Measurements from ENCODE around the gene LIPI. TPM values are rescaled to one million over a fixed set of nuclear protein-coding genes. Genes with fewer than 3 reads are reported as not detected.

Gene LIPI
- total and polyA plus RNA-seq, 2 experiments from 2014 or later = not detected

DNA sequence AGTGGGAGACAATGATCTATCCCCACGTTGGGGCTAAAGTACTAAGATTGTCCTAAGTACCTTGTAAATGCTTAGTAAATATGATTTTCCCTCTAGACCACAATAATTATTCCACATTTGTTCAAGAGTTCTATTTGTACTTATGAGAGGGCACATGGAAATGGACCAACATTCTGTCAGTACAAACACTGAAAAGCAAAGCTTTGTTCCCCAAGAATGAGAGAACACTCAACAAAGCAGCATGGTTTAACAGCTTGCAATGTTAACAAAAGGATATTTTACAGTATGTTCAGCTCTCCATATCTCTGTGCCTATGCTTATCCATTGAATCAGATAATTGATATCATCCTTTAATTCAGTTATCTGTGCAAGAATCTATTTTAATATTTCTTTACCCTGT, 40.6 kb upstream of the LIPI start:
- Histone ChIP-seq H3K79me2 (no peaks in the 10 kb centered on the region), H3K4me3 (no peak overlapping the region)

GRCh38 chr21:14245711-14246110, 35.0 kb upstream of the LIPI start:
- no peak overlapping the region for H3K4me2 ChIP-seq
- TF ChIP-seq CTCF (IDR thresholded peaks at IDR 0.05; ENCODE audit: poor library complexity) = no peak
- TF ChIP-seq EZH2phosphoT487 (IDR thresholded peaks at IDR 0.05; ENCODE audit: low read depth, severe bottlenecking, unreplicated experiment) = no peak
- TF ChIP-seq EZH2 (IDR thresholded peaks at IDR 0.05; ENCODE audit: borderline replicate concordance) = no peak
- H3K27ac ChIP-seq = no peak overlapping the region
- H3K9me2 ChIP-seq (replicated peaks; ENCODE audit: insufficient read depth) = no peaks in the 10 kb centered on the region
- no peaks in the 10 kb centered on the region for H3K9me3 ChIP-seq (ENCODE audit: low read depth)
- H4K20me1 ChIP-seq (ENCODE audit: insufficient read depth, poor library complexity, severe bottlenecking) = no peaks in the 10 kb centered on the region
- no peaks in the 10 kb centered on the region for H3K27me3 ChIP-seq
- no peak for DNase-seq (ENCODE audit: low spot score)
- no peaks in the 10 kb centered on the region for H3K79me2 ChIP-seq
- no peak overlapping the region for H2AFZ ChIP-seq
- no peaks in the 10 kb centered on the region for H3K36me3 ChIP-seq (replicated peaks; ENCODE audit: insufficient read depth, low read depth)
- H3K4me3 ChIP-seq = no peak overlapping the region
- peaks cover 11% of the 10 kb centered on the region for H3K4me1 ChIP-seq (ENCODE audit: insufficient read depth)

More for the DNA sequence above, 40.6 kb upstream of the LIPI start:
- Histone ChIP-seq H3K9me3 (ENCODE audit: low read depth) (no peaks in the 10 kb centered on the region), H3K36me3 (replicated peaks; ENCODE audit: insufficient read depth, low read depth) (no peaks in the 10 kb centered on the region), H3K9me2 (replicated peaks; ENCODE audit: insufficient read depth) (no peaks in the 10 kb centered on the region), H3K27me3 (no peaks in the 10 kb centered on the region), H3K4me1 (ENCODE audit: insufficient read depth) (no peaks in the 10 kb centered on the region), H4K20me1 (ENCODE audit: insufficient read depth, poor library complexity, severe bottlenecking) (no peaks in the 10 kb centered on the region), H2AFZ (no peak overlapping the region), H3K4me2 (no peak overlapping the region), H3K27ac (no peak overlapping the region)
- DNase-seq (ENCODE audit: low spot score) = no peak
- TF ChIP-seq EZH2 (IDR thresholded peaks at IDR 0.05; ENCODE audit: borderline replicate concordance) = no peak
- no peak for TF ChIP-seq EZH2phosphoT487 (IDR thresholded peaks at IDR 0.05; ENCODE audit: low read depth, severe bottlenecking, unreplicated experiment)
- TF ChIP-seq CTCF (IDR thresholded peaks at IDR 0.05; ENCODE audit: poor library complexity) = no peak
- WGBS (ENCODE audit: low lambda C conversion rate, missing lambda C conversion rate) = 35% methylated on average over 1 of the region's 1 CpG

DNA sequence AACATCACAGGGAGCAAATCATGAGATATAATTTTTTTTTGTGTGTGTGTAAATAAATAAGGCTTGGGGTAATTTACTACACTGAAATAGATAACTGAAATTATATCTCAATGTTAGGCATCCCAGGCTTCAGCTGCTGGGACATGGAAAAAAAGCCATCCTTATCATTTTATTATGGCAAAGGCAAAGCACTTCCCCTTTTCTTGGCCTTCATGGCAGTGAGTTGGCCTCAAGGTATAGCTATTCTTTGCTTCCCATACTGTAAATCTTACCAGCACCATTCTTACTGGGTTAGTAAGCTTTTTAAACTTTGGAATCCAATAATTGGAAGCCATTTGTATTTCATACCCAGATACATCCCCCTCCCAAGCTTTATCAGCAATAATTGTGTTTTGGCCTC, 34.2 kb upstream of the LIPI start:
- Histone ChIP-seq H2AFZ (no peak overlapping the region), H4K20me1 (ENCODE audit: insufficient read depth, poor library complexity, severe bottlenecking) (no peaks in the 10 kb centered on the region), H3K4me2 (no peak overlapping the region), H3K9me3 (ENCODE audit: low read depth) (no peaks in the 10 kb centered on the region), H3K9me2 (replicated peaks; ENCODE audit: insufficient read depth) (no peaks in the 10 kb centered on the region), H3K4me3 (no peak overlapping the region), H3K4me1 (ENCODE audit: insufficient read depth) (peaks cover 11% of the 10 kb centered on the region), H3K36me3 (replicated peaks; ENCODE audit: insufficient read depth, low read depth) (no peaks in the 10 kb centered on the region), H3K27me3 (no peaks in the 10 kb centered on the region), H3K79me2 (no peaks in the 10 kb centered on the region), H3K27ac (no peak overlapping the region)
- TF ChIP-seq CTCF (IDR thresholded peaks at IDR 0.05; ENCODE audit: poor library complexity) (no peak), EZH2 (IDR thresholded peaks at IDR 0.05; ENCODE audit: borderline replicate concordance) (no peak), EZH2phosphoT487 (IDR thresholded peaks at IDR 0.05; ENCODE audit: low read depth, severe bottlenecking, unreplicated experiment) (no peak)
- no peak for DNase-seq (ENCODE audit: low spot score)

DNA sequence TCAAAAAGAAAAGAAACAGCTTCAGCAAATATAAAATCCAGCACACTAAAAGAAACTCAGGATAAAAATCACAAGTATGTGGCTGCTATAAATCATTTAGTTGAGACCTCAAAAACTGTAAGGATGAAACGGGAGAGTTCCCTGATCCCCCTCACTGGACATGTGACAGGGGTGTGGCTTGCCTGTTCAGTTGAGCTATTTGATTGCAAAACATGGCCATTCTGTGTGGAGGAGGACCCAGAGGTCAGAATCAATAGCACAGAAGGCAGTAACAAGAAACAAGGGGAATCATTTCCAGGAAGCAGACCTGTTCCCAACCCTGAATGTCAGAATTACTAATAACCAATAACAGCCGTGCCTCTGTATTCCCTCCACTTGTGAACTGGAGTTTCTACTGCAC, 33.1 kb upstream of the LIPI start:
- Histone ChIP-seq H3K9me3 (ENCODE audit: low read depth) (no peaks in the 10 kb centered on the region), H3K4me2 (no peak overlapping the region), H3K36me3 (replicated peaks; ENCODE audit: insufficient read depth, low read depth) (no peaks in the 10 kb centered on the region), H4K20me1 (ENCODE audit: insufficient read depth, poor library complexity, severe bottlenecking) (no peaks in the 10 kb centered on the region), H3K79me2 (no peaks in the 10 kb centered on the region), H3K9me2 (replicated peaks; ENCODE audit: insufficient read depth) (no peaks in the 10 kb centered on the region), H3K27me3 (no peaks in the 10 kb centered on the region), H3K4me1 (ENCODE audit: insufficient read depth) (peaks cover 11% of the 10 kb centered on the region), H2AFZ (no peak overlapping the region), H3K4me3 (no peak overlapping the region), H3K27ac (no peak overlapping the region)
- TF ChIP-seq EZH2phosphoT487 (IDR thresholded peaks at IDR 0.05; ENCODE audit: low read depth, severe bottlenecking, unreplicated experiment) (no peak), EZH2 (IDR thresholded peaks at IDR 0.05; ENCODE audit: borderline replicate concordance) (no peak), CTCF (IDR thresholded peaks at IDR 0.05; ENCODE audit: poor library complexity) (no peak)
- WGBS (ENCODE audit: low lambda C conversion rate, missing lambda C conversion rate) = 48% methylated on average over 2 of the region's 2 CpGs
- DNase-seq (ENCODE audit: low spot score) = peak; percentile 30
